Smooth muscle cell (in vitro differentiated cells): ENCODE measurements around the gene LHX6. TPM values are rescaled to one million over a fixed set of nuclear protein-coding genes. Genes with fewer than 3 reads are reported as not detected.
A peak's percentile ranks its signal among the peaks of the same experiment; 100 is the strongest.

Experiments used
- DNase-seq: peaks from one replicate; lab custom pipeline; 2025; ENCODE audit not compliant: unreplicated experiment; lab: John Stamatoyannopoulos, UW
- H2AFZ ChIP-seq: fragments of 200-600 bp; sonication (generic); 2 replicates; pipeline ENCODE4 v1.6.0; 2016; ENCODE audit warnings: antibody characterized with exemption, low read depth, mild to moderate bottlenecking
- H3F3A ChIP-seq: fragments of 200-600 bp; sonication (generic); 2 replicates; pipeline ENCODE4 v1.6.0; 2017; ENCODE audit warnings: antibody characterized with exemption, low read depth
- H3K27ac ChIP-seq: fragments of 200-600 bp; sonication (generic); 2 replicates; pipeline ENCODE4 v1.5.1; 2016; ENCODE audit warnings: low read depth, mild to moderate bottlenecking
- H3K27me3 ChIP-seq: fragments of 200-600 bp; sonication (generic); 2 replicates; pipeline ENCODE4 v1.6.1; 2016; ENCODE audit warnings: low read depth, mild to moderate bottlenecking
- H3K36me3 ChIP-seq: fragments of 200-600 bp; sonication (generic); 2 replicates; pipeline ENCODE4 v1.5.1; 2016; ENCODE audit warnings: low read depth
- H3K4me1 ChIP-seq: fragments of 200-600 bp; sonication (generic); 2 replicates; pipeline ENCODE4 v1.5.1; 2016; ENCODE audit warnings: low read depth
- H3K4me2 ChIP-seq: fragments of 200-600 bp; sonication (generic); 2 replicates; pipeline ENCODE4 v1.6.0; 2016; ENCODE audit warnings: mild to moderate bottlenecking
- H3K4me3 ChIP-seq: fragments of 200-600 bp; sonication (generic); 2 replicates; pipeline ENCODE4 v1.5.1; 2016; ENCODE audit warnings: mild to moderate bottlenecking
- H3K79me2 ChIP-seq: fragments of 200-600 bp; sonication (generic); 2 replicates; pipeline ENCODE4 v1.6.0; 2016; ENCODE audit warnings: low read depth, mild to moderate bottlenecking
- H3K9ac ChIP-seq: fragments of 200-600 bp; sonication (generic); 2 replicates; pipeline ENCODE4 v1.6.0; 2016; ENCODE audit warnings: low read depth
- H3K9me3 ChIP-seq: fragments of 200-600 bp; sonication (generic); replicated peaks from 2 replicates; pipeline ENCODE4 v1.5.1; 2016; ENCODE audit warnings: low read depth
- H4K20me1 ChIP-seq: fragments of 200-600 bp; sonication (generic); 2 replicates; pipeline ENCODE4 v1.6.0; 2016; ENCODE audit warnings: low read depth
- WGBS: methylation state at CpG from one replicate; pipeline ENCODE4 v1.1.7; 2016; ENCODE audit warnings: low lambda C conversion rate; 5-methylcytosine and 5-hydroxymethylcytosine counted together
- polyA plus RNA-seq: library from polyadenylated mRNA; unstranded; fragments of >200 nt; fragmentation: Nextera tagmentation; extraction: Ambion mirVana; gene quantifications from 2 replicates; pipeline ENCODE4 v1.2.1, GENCODE V29; 2016
- total RNA-seq: library from RNA; depleted of rRNA; stranded (reverse); fragments of >200 nt; gene quantifications from 2 replicates; pipeline ENCODE4 v1.2.3, GENCODE V29; 2014
- TF ChIP-seq, protein P1 (sequence below): fragments of 200-600 bp; sonication (generic); IDR thresholded peaks from 2 replicates; pipeline ENCODE4 v1.5.1; 2017; ENCODE audit warnings: borderline replicate concordance, mild to moderate bottlenecking, antibody characterized with exemption; ENCODE audit not compliant: insufficient read depth, poor library complexity, severe bottlenecking

LHX6 gene
- total and polyA plus RNA-seq, 2 experiments from 2014 or later: not detected

DNA sequence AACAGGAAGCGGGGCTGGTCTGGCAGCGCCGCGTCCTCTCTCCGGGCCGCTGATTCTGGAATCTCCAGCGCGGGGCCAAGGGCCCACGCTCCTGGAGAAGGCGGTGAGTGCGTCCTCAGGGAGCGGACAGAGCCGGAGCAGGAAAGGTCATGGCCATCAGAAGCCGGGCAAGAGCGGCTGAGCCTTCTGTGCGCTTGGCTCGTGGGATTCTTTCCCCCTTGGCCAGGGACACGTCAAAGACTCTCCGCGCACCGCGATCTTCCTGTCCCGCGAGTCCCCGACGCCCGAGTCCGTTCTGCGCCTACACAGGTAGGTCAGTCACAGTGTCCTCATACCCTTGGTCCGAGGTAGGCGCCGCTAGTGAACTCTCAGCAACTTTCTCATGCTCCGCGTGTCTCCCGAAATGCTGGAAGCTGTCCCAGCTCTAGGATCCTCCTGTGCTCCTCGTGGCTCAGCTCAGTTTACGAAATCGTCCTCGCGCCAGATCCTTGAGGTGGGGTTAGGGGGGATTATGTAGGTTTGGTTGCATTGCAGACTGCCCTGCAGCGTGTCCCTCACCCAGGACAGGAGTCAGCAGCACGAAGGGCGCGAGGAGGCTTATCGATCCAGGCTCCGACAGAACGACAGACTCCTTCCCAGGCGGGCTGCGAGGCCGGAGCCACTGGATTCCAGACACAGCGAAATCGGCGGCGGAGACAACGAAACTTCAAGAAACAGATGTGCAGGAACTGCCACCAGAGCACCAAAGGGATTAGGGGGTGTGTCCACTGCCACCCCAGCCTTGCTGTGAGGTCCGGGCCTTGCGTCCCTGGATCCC is 8.7 kb downstream of the LHX6 start:
- no peaks in the 10 kb centered on the region for H3K79me2 ChIP-seq
- H3K4me2 ChIP-seq: peak overlapping the region; percentile 57
- H4K20me1 ChIP-seq: no peaks in the 10 kb centered on the region
- no peak for DNase-seq
- no peak overlapping the region for H2AFZ ChIP-seq
- H3F3A ChIP-seq: no peaks in the 10 kb centered on the region
- 3% methylated on average over 50 of the region's 57 CpGs for WGBS
- H3K9ac ChIP-seq: no peak overlapping the region
- TF ChIP-seq, protein P1, sequence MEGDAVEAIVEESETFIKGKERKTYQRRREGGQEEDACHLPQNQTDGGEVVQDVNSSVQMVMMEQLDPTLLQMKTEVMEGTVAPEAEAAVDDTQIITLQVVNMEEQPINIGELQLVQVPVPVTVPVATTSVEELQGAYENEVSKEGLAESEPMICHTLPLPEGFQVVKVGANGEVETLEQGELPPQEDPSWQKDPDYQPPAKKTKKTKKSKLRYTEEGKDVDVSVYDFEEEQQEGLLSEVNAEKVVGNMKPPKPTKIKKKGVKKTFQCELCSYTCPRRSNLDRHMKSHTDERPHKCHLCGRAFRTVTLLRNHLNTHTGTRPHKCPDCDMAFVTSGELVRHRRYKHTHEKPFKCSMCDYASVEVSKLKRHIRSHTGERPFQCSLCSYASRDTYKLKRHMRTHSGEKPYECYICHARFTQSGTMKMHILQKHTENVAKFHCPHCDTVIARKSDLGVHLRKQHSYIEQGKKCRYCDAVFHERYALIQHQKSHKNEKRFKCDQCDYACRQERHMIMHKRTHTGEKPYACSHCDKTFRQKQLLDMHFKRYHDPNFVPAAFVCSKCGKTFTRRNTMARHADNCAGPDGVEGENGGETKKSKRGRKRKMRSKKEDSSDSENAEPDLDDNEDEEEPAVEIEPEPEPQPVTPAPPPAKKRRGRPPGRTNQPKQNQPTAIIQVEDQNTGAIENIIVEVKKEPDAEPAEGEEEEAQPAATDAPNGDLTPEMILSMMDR: no peak
- peak overlapping the region; percentile 4 for H3K4me3 ChIP-seq
- no peak overlapping the region for H3K27ac ChIP-seq
- no peaks in the 10 kb centered on the region for H3K9me3 ChIP-seq
- H3K4me1 ChIP-seq: peaks cover 17% of the 10 kb centered on the region
- no peaks in the 10 kb centered on the region for H3K36me3 ChIP-seq
- peaks cover 100% of the 10 kb centered on the region for H3K27me3 ChIP-seq

DNA sequence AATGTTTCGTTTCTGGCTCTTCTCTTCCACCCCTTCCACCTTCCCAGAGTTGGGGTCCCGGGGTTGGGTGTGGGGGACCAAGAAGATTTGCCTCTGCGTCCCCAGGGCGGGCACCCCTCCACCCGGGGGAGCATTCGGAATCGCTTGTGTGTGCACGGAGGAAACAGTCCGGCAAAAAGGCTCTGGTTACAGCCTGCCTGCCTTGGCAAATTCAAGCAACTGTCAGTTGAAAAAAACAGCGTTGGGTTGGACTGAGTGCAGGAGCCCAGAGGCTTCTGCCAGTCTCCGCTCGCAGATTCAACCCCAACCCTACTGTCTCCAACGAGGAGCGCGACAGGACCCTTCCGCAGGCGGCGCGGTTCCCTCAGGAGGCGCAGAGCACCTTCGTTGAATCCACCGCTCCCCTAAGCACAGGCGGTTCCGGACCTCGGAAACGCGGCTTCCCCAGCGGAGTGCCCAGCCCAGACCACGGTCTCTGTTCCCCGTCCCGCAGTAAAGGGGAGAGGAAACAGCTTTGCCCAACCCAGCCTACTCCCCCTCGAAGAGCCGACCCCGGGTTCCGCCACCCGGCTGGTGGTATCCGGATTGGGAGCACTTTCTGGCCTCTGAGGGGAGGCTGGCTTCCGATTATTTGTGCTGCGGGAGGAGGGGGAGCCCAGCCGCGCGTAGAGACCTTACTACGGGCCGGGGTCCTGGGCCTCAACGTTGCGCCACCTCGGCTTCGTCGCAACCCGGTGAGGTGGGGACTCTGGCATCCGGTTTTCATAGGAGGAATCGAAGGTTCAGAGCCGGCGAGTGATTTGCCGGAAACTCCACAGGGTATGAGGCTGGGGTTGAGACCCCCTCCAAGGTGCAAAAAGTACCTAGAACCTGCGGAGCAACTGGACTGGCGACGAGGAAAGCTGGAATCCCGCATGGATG is 9.6 kb downstream of the LHX6 start:
- Histone ChIP-seq H4K20me1 (no peaks in the 10 kb centered on the region), H3K9me3 (no peaks in the 10 kb centered on the region), H3K27me3 (peaks cover 100% of the 10 kb centered on the region), H3K9ac (no peak overlapping the region), H3F3A (no peaks in the 10 kb centered on the region), H2AFZ (no peak overlapping the region), H3K79me2 (no peaks in the 10 kb centered on the region), H3K4me3 (peak overlapping the region; percentile 4), H3K27ac (no peak overlapping the region), H3K4me1 (peaks cover 17% of the 10 kb centered on the region), H3K4me2 (peak overlapping the region; percentile 57), H3K36me3 (no peaks in the 10 kb centered on the region)
- DNase-seq: no peak
- WGBS: 3% methylated on average over 58 of the region's 59 CpGs
- TF ChIP-seq, protein P1: no peak

- Histone ChIP-seq H4K20me1 (no peaks in the 10 kb centered on the region), H3K27ac (no peak overlapping the region), H3K9me3 (no peaks in the 10 kb centered on the region), H2AFZ (no peak overlapping the region), H3F3A (no peaks in the 10 kb centered on the region), H3K36me3 (no peaks in the 10 kb centered on the region), H3K27me3 (peaks cover 100% of the 10 kb centered on the region), H3K9ac (no peak overlapping the region), H3K4me3 (no peak overlapping the region), H3K79me2 (no peaks in the 10 kb centered on the region), H3K4me2 (peak overlapping the region; percentile 57), H3K4me1 (peaks cover 17% of the 10 kb centered on the region)
- no peak for DNase-seq
- 46% methylated on average over 11 of the region's 11 CpGs for WGBS
- TF ChIP-seq, protein P1: no peak
These were observed 10.5 kb downstream of the LHX6 start for GRCh38 chr9:122218071-122218934.
